Smooth muscle cell (in vitro differentiated cells): Measurements from ENCODE around the gene NBAS. TPM values are rescaled to one million over a fixed set of nuclear protein-coding genes. Genes with fewer than 3 reads are reported as not detected.

Source experiments
- DNase-seq: peaks from one replicate; lab custom pipeline; 2025; ENCODE audit not compliant: unreplicated experiment; lab: John Stamatoyannopoulos, UW
- H2AFZ ChIP-seq: fragments of 200-600 bp; sonication (generic); 2 replicates; pipeline ENCODE4 v1.6.0; 2016; ENCODE audit warnings: antibody characterized with exemption, low read depth, mild to moderate bottlenecking
- H3F3A ChIP-seq: fragments of 200-600 bp; sonication (generic); 2 replicates; pipeline ENCODE4 v1.6.0; 2017; ENCODE audit warnings: antibody characterized with exemption, low read depth
- H3K27ac ChIP-seq: fragments of 200-600 bp; sonication (generic); 2 replicates; pipeline ENCODE4 v1.5.1; 2016; ENCODE audit warnings: low read depth, mild to moderate bottlenecking
- H3K27me3 ChIP-seq: fragments of 200-600 bp; sonication (generic); 2 replicates; pipeline ENCODE4 v1.6.1; 2016; ENCODE audit warnings: low read depth, mild to moderate bottlenecking
- H3K36me3 ChIP-seq: fragments of 200-600 bp; sonication (generic); 2 replicates; pipeline ENCODE4 v1.5.1; 2016; ENCODE audit warnings: low read depth
- H3K4me1 ChIP-seq: fragments of 200-600 bp; sonication (generic); 2 replicates; pipeline ENCODE4 v1.5.1; 2016; ENCODE audit warnings: low read depth
- H3K4me2 ChIP-seq: fragments of 200-600 bp; sonication (generic); 2 replicates; pipeline ENCODE4 v1.6.0; 2016; ENCODE audit warnings: mild to moderate bottlenecking
- H3K4me3 ChIP-seq: fragments of 200-600 bp; sonication (generic); 2 replicates; pipeline ENCODE4 v1.5.1; 2016; ENCODE audit warnings: mild to moderate bottlenecking
- H3K79me2 ChIP-seq: fragments of 200-600 bp; sonication (generic); 2 replicates; pipeline ENCODE4 v1.6.0; 2016; ENCODE audit warnings: low read depth, mild to moderate bottlenecking
- H3K9ac ChIP-seq: fragments of 200-600 bp; sonication (generic); 2 replicates; pipeline ENCODE4 v1.6.0; 2016; ENCODE audit warnings: low read depth
- H3K9me3 ChIP-seq: fragments of 200-600 bp; sonication (generic); replicated peaks from 2 replicates; pipeline ENCODE4 v1.5.1; 2016; ENCODE audit warnings: low read depth
- H4K20me1 ChIP-seq: fragments of 200-600 bp; sonication (generic); 2 replicates; pipeline ENCODE4 v1.6.0; 2016; ENCODE audit warnings: low read depth
- WGBS: methylation state at CpG from one replicate; pipeline ENCODE4 v1.1.7; 2016; ENCODE audit warnings: low lambda C conversion rate; 5-methylcytosine and 5-hydroxymethylcytosine counted together
- polyA plus RNA-seq: library from polyadenylated mRNA; unstranded; fragments of >200 nt; fragmentation: Nextera tagmentation; extraction: Ambion mirVana; gene quantifications from 2 replicates; pipeline ENCODE4 v1.2.1, GENCODE V29; 2016
- total RNA-seq: library from RNA; depleted of rRNA; stranded (reverse); fragments of >200 nt; gene quantifications from 2 replicates; pipeline ENCODE4 v1.2.3, GENCODE V29; 2014
- TF ChIP-seq, protein P1 (sequence below): fragments of 200-600 bp; sonication (generic); IDR thresholded peaks from 2 replicates; pipeline ENCODE4 v1.5.1; 2017; ENCODE audit warnings: borderline replicate concordance, mild to moderate bottlenecking, antibody characterized with exemption; ENCODE audit not compliant: insufficient read depth, poor library complexity, severe bottlenecking

The NBAS gene
- total and polyA plus RNA-seq, 2 experiments from 2014 or later, result 31.2 to 51.1 TPM

DNA sequence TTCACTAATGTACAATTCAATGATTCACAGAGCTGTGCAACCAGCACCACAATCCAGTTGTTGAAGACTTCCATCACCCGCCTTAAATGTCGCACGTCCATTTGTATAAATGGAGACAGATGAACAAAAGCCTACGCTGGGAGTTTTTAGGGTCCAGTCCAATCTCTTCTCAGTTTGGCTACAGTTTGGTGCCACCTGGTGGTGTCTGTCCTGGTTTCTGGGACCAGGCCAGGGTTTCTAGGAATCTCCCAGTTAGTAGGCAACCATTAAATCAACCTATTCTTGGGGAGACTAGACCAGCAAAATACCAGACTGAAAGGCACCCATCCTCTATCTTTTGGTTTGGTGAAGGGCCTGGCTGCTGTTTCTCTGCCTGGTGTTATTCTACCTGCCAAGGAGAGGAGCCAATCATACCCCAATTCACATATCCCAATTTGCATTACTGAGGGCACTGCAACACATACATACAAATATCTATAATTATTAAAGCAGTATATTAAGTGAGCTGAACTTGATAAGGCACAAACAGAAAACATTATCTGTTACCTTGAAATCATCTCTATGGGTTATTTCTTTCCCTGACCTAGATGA lies 27.3 kb upstream of the NBAS start:
- H2AFZ ChIP-seq, result no peak overlapping the region
- H3K4me1 ChIP-seq, result peaks cover 14% of the 10 kb centered on the region
- peaks cover 11% of the 10 kb centered on the region for H4K20me1 ChIP-seq
- H3K27me3 ChIP-seq, result no peaks in the 10 kb centered on the region
- WGBS, result 50% methylated on average over 4 of the region's 4 CpGs
- H3K9me3 ChIP-seq, result no peaks in the 10 kb centered on the region
- no peak overlapping the region for H3K4me3 ChIP-seq
- peaks cover 16% of the 10 kb centered on the region for H3K79me2 ChIP-seq
- H3K9ac ChIP-seq, result no peak overlapping the region
- H3K27ac ChIP-seq, result no peak overlapping the region
- H3K4me2 ChIP-seq, result no peak overlapping the region
- TF ChIP-seq, protein P1, sequence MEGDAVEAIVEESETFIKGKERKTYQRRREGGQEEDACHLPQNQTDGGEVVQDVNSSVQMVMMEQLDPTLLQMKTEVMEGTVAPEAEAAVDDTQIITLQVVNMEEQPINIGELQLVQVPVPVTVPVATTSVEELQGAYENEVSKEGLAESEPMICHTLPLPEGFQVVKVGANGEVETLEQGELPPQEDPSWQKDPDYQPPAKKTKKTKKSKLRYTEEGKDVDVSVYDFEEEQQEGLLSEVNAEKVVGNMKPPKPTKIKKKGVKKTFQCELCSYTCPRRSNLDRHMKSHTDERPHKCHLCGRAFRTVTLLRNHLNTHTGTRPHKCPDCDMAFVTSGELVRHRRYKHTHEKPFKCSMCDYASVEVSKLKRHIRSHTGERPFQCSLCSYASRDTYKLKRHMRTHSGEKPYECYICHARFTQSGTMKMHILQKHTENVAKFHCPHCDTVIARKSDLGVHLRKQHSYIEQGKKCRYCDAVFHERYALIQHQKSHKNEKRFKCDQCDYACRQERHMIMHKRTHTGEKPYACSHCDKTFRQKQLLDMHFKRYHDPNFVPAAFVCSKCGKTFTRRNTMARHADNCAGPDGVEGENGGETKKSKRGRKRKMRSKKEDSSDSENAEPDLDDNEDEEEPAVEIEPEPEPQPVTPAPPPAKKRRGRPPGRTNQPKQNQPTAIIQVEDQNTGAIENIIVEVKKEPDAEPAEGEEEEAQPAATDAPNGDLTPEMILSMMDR, result peak; percentile 71
- H3K36me3 ChIP-seq, result no peaks in the 10 kb centered on the region
- H3F3A ChIP-seq, result no peaks in the 10 kb centered on the region
- DNase-seq, result peak; percentile 2

DNA sequence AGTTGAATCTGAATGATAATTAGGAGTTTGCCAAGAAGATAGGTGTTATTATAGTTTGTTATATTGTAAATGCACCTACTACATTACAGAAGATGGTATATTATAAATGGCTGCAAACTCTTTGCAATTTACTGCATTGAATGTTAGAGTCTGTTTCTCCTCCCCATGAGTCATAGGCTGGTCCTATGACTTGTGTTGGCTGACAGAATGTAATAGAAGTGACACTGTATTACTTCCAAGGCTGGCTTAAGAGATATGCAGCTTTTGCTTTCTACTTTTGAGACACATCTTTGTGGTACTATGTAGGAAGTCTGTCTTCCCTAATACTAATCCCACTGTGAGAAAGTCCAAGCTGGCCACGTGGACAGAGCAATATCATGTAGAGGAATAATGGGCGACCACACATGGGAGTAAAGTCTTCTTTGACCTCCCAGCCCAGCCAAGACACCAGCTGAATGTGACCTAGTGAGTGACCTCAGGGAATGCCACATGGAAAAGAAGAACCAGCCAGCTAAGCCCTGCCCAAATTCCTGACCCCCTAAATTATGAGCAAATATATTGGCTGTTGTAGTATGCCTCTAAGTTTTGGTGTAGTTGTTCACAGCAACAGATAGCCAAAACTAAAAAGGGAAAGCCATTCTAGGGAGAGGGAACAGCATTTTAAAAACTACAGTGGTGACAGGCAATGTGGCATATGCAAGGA lies 23.8 kb upstream of the NBAS start:
- no peaks in the 10 kb centered on the region for H3K9me3 ChIP-seq
- H3K4me2 ChIP-seq, result no peak overlapping the region
- H3K4me1 ChIP-seq, result no peaks in the 10 kb centered on the region
- H4K20me1 ChIP-seq, result no peaks in the 10 kb centered on the region
- no peak overlapping the region for H3K9ac ChIP-seq
- H2AFZ ChIP-seq, result no peak overlapping the region
- WGBS, result 59% methylated on average over 2 of the region's 2 CpGs
- H3K79me2 ChIP-seq, result no peaks in the 10 kb centered on the region
- H3K4me3 ChIP-seq, result no peak overlapping the region
- no peak for DNase-seq
- H3K27ac ChIP-seq, result no peak overlapping the region
- no peaks in the 10 kb centered on the region for H3F3A ChIP-seq
- TF ChIP-seq, protein P1, result no peak
- H3K27me3 ChIP-seq, result no peaks in the 10 kb centered on the region
- H3K36me3 ChIP-seq, result no peaks in the 10 kb centered on the region

DNA sequence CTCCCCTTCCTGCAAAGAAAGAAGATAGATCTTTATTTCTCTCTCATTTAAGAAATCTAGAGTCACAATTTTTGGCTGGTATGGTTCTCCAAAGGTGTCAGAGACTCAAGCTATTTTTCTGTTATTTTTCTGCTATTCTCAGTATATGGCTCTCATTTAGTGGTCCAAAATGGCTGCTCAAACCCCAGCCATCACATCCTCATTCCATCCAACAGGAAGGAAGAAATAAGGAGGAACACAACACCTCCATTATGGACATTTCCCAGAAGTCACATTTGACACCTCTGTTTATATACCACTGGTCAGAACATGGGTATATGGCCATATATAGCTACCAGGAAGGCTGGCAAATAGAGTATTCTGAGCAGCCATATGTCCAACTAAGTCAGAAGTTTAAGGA lies 23.2 kb upstream of the NBAS start:
- Histone ChIP-seq H3K79me2 (no peaks in the 10 kb centered on the region), H3K9ac (no peak overlapping the region), H3K36me3 (no peaks in the 10 kb centered on the region), H3K4me2 (no peak overlapping the region), H3K4me3 (no peak overlapping the region), H3K4me1 (no peaks in the 10 kb centered on the region), H3K27me3 (no peaks in the 10 kb centered on the region), H4K20me1 (no peaks in the 10 kb centered on the region), H3K27ac (no peak overlapping the region), H2AFZ (no peak overlapping the region), H3K9me3 (no peaks in the 10 kb centered on the region), H3F3A (no peaks in the 10 kb centered on the region)
- no peak for DNase-seq
- TF ChIP-seq, protein P1, result no peak

DNA sequence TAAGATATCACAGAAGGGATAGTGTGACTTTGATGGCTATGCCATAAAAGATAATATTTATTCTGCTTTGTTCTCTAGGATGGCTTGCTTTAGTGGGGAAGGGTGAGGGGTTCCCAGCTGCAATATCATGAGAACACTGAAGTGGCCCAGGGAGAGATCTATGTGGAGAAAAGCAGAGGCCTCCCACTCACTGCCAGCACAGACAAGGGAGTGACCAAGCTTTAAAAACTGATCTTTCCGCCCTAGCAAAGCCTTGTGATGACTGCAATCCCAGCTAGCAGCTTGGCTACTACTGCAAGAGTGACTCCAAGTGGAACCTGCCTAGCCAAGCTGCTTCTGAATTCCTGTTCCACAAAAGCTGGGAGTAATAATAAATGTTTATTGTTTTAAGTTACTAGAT lies 22.7 kb upstream of the NBAS start:
- H2AFZ ChIP-seq, result no peak overlapping the region
- H3K27me3 ChIP-seq, result no peaks in the 10 kb centered on the region
- no peaks in the 10 kb centered on the region for H3K9me3 ChIP-seq
- 68% methylated on average over 1 of the region's 1 CpG for WGBS
- no peak overlapping the region for H3K9ac ChIP-seq
- no peaks in the 10 kb centered on the region for H4K20me1 ChIP-seq
- H3K4me2 ChIP-seq, result no peak overlapping the region
- TF ChIP-seq, protein P1, result no peak
- no peak overlapping the region for H3K27ac ChIP-seq
- H3K4me1 ChIP-seq, result no peaks in the 10 kb centered on the region
- no peaks in the 10 kb centered on the region for H3F3A ChIP-seq
- no peaks in the 10 kb centered on the region for H3K79me2 ChIP-seq
- H3K36me3 ChIP-seq, result no peaks in the 10 kb centered on the region
- no peak overlapping the region for H3K4me3 ChIP-seq
- no peak for DNase-seq
